Caco-2 (cell line): ENCODE data around the gene HPDL. TPM values are rescaled to one million over a fixed set of nuclear protein-coding genes. Genes with fewer than 3 reads are reported as not detected.

Experiments
- BruUV-seq: library from RNA; stranded (reverse); fragments of 400-500 nt; replicated peaks from 2 replicates; lab custom pipeline; 2021; lab: Mats Ljungman, UMichigan
- CTCF ChIA-PET: fragments of 300-600 bp; sonication (Branson Sonifier 250); formaldehyde crosslinking; loops from one replicate; lab custom pipeline; 2022; ENCODE audit warnings: antibody characterized with exemption; lab: Charles Lee
- POLR2A ChIA-PET: fragments of 300-600 bp; sonication (Branson Sonifier 250); formaldehyde crosslinking; loops from one replicate; lab custom pipeline; 2022; ENCODE audit warnings: antibody characterized with exemption; lab: Charles Lee
- DNase-seq, 2 experiments: peaks; one replicate each; pipeline versions ENCODE4 v3.0.0 to v3.0.0-alpha.2; 2020 to 2022
- H3K27me3 ChIP-seq: replicated peaks from 2 replicates; pipeline ENCODE4 v1.6.0; 2011; ENCODE audit warnings: low read length; ENCODE audit not compliant: control insufficient read depth, insufficient read depth
- H3K36me3 ChIP-seq: 2 replicates; pipeline ENCODE4 v1.5.1; 2011; ENCODE audit warnings: low read length; ENCODE audit not compliant: control insufficient read depth, insufficient read depth
- H3K4me1 ChIP-seq: fragments of 250-450 bp; sonication (Bioruptor Pico); 2 replicates; pipeline ENCODE4 v1.5.1; 2020; ENCODE audit warnings: mild to moderate bottlenecking
- H3K4me3 ChIP-seq: 2 replicates; pipeline ENCODE4 v1.5.1; 2011; ENCODE audit warnings: low read depth, mild to moderate bottlenecking, control low read depth, low read length
- H3K9me3 ChIP-seq: fragments of 250-450 bp; sonication (Bioruptor Pico); 2 replicates; pipeline ENCODE4 v1.5.1; 2020; ENCODE audit warnings: mild to moderate bottlenecking, moderate library complexity
- H3K27ac Mint-ChIP-seq: one replicate; pipeline ENCODE4 v1.8.0; 2022; ENCODE audit warnings: mixed read lengths; ENCODE audit not compliant: unreplicated experiment
- H3K27me3 Mint-ChIP-seq: one replicate; pipeline ENCODE4 v1.8.0; 2022; ENCODE audit warnings: mixed read lengths; ENCODE audit not compliant: insufficient read depth, unreplicated experiment
- H3K36me3 Mint-ChIP-seq: one replicate; pipeline ENCODE4 v1.8.0; 2022; ENCODE audit warnings: mild to moderate bottlenecking, mixed read lengths; ENCODE audit not compliant: insufficient read depth, unreplicated experiment
- H3K4me1 Mint-ChIP-seq: one replicate; pipeline ENCODE4 v1.8.0; 2022; ENCODE audit warnings: low read depth, mixed read lengths; ENCODE audit not compliant: unreplicated experiment
- H3K4me3 Mint-ChIP-seq: one replicate; pipeline ENCODE4 v1.8.0; 2022; ENCODE audit warnings: mild to moderate bottlenecking, moderate library complexity, mixed read lengths; ENCODE audit not compliant: unreplicated experiment
- H3K9me3 Mint-ChIP-seq: one replicate; pipeline ENCODE4 v1.8.0; 2022; ENCODE audit warnings: mixed read lengths; ENCODE audit not compliant: unreplicated experiment
- intact Hi-C: fragments of 100-400 bp; cut with micrococcal nuclease; formaldehyde crosslinking; loops from one replicate; pipeline ENCODE4 v1.10.0; 2022; ENCODE audit not compliant: unreplicated experiment
- total RNA-seq: library from RNA; stranded (reverse); gene quantifications from 2 replicates; pipeline ENCODE4 v1.2.3, GENCODE V29; 2022
- TF ChIP-seq, protein P1 (sequence below), 2 experiments: fragments of 200-600 bp in 1 of 2; IDR thresholded peaks; 1 replicate in 1 of 2; 2 replicates in 1 of 2; pipeline versions ENCODE4 v1.5.1 to v1.8.0; 2011 to 2022; ENCODE audit warnings: antibody characterized with exemption in 1 of 2, control low read depth in 1 of 2, inconsistent platforms in 1 of 2, low read depth in 1 of 2, low read length in 1 of 2, mild to moderate bottlenecking in 1 of 2, moderate library complexity in 1 of 2; ENCODE audit not compliant: insufficient read depth in 1 of 2, severe bottlenecking in 1 of 2, unreplicated experiment in 1 of 2

HPDL gene
- total RNA-seq, 1 experiment from 2014 or later, result 90.6 TPM

DNA sequence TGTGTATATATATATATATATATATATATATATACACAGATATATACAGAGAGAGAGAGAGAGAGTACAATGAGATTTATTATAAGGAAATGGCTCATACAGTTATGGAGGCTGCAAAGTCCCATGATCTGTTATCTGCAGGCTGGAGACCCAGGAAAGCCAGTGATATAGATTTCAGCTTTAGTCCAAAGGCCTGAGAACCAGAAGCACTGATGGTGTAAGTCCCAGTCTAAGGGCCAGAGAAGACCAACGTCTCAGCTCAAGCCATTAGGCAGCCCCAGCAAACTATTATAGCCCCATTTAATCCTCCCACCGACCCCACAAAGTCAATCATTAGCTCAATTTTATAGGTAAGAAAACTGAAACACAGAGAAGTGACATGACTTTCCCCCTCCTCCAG lies 35.0 kb upstream of the HPDL start:
- ChIA-PET POLR2A (interaction anchor here (1.3 kb wide), 1 partner anchor 12 kb away, joined by 9 read pairs; no protein-coding TSS in a partner anchor), CTCF (interaction anchor here (0.5 to 0.8 kb wide), 3 partner anchors 259 to 955 kb away, joined by 3 read pairs; no protein-coding TSS in a partner anchor)
- Histone ChIP-seq H3K27me3 (no peaks in the 10 kb centered on the region), H3K4me3 (no peak overlapping the region), H3K4me1 (no peaks in the 10 kb centered on the region), H3K36me3 (no peaks in the 10 kb centered on the region), H3K9me3 (no peaks in the 10 kb centered on the region)
- intact Hi-C loops, result no loop called here
- Mint-ChIP-seq H3K4me3 (no peak overlapping the region), H3K9me3 (no peaks in the 10 kb centered on the region), H3K27me3 (peaks cover 5% of the 10 kb centered on the region), H3K36me3 (no peaks in the 10 kb centered on the region), H3K4me1 (no peaks in the 10 kb centered on the region), H3K27ac (no peak overlapping the region)
- DNase-seq, result no peak
- TF ChIP-seq, protein P1, sequence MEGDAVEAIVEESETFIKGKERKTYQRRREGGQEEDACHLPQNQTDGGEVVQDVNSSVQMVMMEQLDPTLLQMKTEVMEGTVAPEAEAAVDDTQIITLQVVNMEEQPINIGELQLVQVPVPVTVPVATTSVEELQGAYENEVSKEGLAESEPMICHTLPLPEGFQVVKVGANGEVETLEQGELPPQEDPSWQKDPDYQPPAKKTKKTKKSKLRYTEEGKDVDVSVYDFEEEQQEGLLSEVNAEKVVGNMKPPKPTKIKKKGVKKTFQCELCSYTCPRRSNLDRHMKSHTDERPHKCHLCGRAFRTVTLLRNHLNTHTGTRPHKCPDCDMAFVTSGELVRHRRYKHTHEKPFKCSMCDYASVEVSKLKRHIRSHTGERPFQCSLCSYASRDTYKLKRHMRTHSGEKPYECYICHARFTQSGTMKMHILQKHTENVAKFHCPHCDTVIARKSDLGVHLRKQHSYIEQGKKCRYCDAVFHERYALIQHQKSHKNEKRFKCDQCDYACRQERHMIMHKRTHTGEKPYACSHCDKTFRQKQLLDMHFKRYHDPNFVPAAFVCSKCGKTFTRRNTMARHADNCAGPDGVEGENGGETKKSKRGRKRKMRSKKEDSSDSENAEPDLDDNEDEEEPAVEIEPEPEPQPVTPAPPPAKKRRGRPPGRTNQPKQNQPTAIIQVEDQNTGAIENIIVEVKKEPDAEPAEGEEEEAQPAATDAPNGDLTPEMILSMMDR (IDR thresholded peaks at IDR 0.05; ENCODE audit: insufficient read depth in 1 of 2, low read depth in 1 of 2, low read length in 1 of 2, severe bottlenecking in 1 of 2, unreplicated experiment in 1 of 2), result no peak
- BruUV-seq, result no TSS peak

DNA sequence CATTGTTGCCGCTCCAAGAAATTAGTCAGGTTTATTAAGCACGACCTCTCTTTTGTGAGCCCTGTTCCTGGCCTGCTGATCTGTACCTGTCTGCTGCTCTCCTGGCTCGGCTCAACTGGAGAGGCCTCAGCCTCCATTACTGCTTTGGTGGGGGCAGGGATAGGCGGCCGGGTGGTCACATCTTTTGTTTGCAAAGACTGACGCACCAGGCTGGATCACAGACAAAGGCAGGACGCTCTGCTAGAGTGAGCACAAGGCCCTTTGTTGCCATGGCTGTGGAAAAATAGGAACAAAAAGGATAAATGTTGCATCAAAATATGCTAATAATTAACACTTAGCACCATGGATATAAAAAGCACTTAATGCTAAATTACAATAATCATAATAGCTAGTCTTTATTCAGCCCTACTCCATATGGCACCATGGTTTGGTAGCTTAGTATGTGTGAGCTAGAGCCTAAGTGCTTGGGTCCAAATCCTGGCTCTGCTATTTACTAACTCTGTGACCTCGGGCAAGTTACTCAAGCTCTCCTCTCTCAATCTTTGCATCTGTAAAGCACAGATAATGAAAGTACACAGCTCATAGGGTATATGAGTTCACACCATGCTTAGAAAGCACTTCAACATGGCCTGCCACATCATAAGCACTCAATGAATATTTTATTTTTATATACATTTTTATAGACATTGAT lies 28.9 kb upstream of the HPDL start:
- no peak for DNase-seq
- no peak overlapping the region for H3K27ac Mint-ChIP-seq
- intact Hi-C loops, result no loop called here
- no peaks in the 10 kb centered on the region for H3K9me3 Mint-ChIP-seq
- no peak overlapping the region for H3K4me3 ChIP-seq
- H3K4me3 Mint-ChIP-seq, result no peak overlapping the region
- H3K36me3 Mint-ChIP-seq, result no peaks in the 10 kb centered on the region
- ChIA-PET POLR2A (no interaction called here), CTCF (interaction anchor here (0.9 to 3.2 kb wide), 2 partner anchors 284 to 443 kb away, joined by 3 to 16 read pairs; no protein-coding TSS in a partner anchor)
- H3K36me3 ChIP-seq, result no peaks in the 10 kb centered on the region
- H3K9me3 ChIP-seq, result no peaks in the 10 kb centered on the region
- BruUV-seq, result no TSS peak
- no peaks in the 10 kb centered on the region for H3K4me1 ChIP-seq
- no peaks in the 10 kb centered on the region for H3K27me3 ChIP-seq
- TF ChIP-seq, protein P1 (IDR thresholded peaks at IDR 0.05; ENCODE audit: insufficient read depth in 1 of 2, low read depth in 1 of 2, low read length in 1 of 2, severe bottlenecking in 1 of 2, unreplicated experiment in 1 of 2), result no peak
- no peaks in the 10 kb centered on the region for H3K27me3 Mint-ChIP-seq
- H3K4me1 Mint-ChIP-seq, result peaks cover 9% of the 10 kb centered on the region

DNA sequence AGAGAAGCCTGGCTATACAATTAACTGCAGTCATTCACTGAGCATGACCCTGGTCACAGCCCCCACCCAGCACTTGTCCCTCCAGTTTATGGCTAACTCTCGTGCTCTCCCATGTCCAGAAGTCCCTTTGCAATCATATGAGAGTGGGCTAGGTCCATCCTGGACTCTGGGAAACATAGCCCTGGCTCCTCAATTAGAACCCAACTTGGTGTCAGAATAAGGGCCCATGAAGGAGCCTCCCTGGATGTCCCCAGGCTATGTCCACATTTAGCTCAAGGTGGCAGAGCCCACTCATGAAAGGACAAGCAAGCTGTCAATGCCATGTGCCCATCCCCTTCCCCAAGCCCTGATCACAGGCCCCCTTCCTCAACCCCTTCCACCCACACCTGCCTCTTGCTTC lies 27.4 kb upstream of the HPDL start:
- no TSS peak for BruUV-seq
- Mint-ChIP-seq H3K27me3 (no peaks in the 10 kb centered on the region), H3K36me3 (no peaks in the 10 kb centered on the region), H3K9me3 (no peaks in the 10 kb centered on the region), H3K27ac (no peak overlapping the region), H3K4me1 (peaks cover 10% of the 10 kb centered on the region), H3K4me3 (no peak overlapping the region)
- intact Hi-C loops, result no loop called here
- Histone ChIP-seq H3K4me1 (peaks cover 1% of the 10 kb centered on the region; the same call in 1 of the 2 replicates), H3K9me3 (no peaks in the 10 kb centered on the region), H3K4me3 (no peak overlapping the region), H3K36me3 (no peaks in the 10 kb centered on the region), H3K27me3 (no peaks in the 10 kb centered on the region)
- CTCF ChIA-PET, result interaction anchor here (0.8 to 3.2 kb wide), 3 partner anchors 281 to 287 kb away, joined by 4 to 16 read pairs (median 9); partner anchors contain the start of gene UROD
- POLR2A ChIA-PET, result no interaction called here
- DNase-seq, result no peak
- TF ChIP-seq, protein P1 (IDR thresholded peaks at IDR 0.05; ENCODE audit: insufficient read depth in 1 of 2, low read depth in 1 of 2, low read length in 1 of 2, severe bottlenecking in 1 of 2, unreplicated experiment in 1 of 2), result no peak
